GM18511 (cell line): ENCODE measurements around the gene KCNQ5.
A peak's percentile ranks its signal among the peaks of the same experiment; 100 is the strongest.
"Not testable (repeated sequence)": the region's sequence is repeated elsewhere in the genome, so short reads cannot be mapped to it uniquely, and the experiment has no call there.

ENCODE experiments used
- ATAC-seq: cut with Tn5 transposase; IDR thresholded peaks from one replicate; pipeline ENCODE4 v1.9.1; 2021; ENCODE audit warnings: mild to moderate bottlenecking, moderate library complexity; ENCODE audit not compliant: unreplicated experiment

Gene KCNQ5

GRCh38 chr6:72621291-72622093, at the start of gene KCNQ5:
TSS of gene KCNQ5 (plus strand) at chr6:72622064.
- ATAC-seq, result peak; percentile 10

- peak; percentile 90 for ATAC-seq
Observed at GRCh38 chr6:72579865-72580264, 42.0 kb upstream of the KCNQ5 start.

DNA sequence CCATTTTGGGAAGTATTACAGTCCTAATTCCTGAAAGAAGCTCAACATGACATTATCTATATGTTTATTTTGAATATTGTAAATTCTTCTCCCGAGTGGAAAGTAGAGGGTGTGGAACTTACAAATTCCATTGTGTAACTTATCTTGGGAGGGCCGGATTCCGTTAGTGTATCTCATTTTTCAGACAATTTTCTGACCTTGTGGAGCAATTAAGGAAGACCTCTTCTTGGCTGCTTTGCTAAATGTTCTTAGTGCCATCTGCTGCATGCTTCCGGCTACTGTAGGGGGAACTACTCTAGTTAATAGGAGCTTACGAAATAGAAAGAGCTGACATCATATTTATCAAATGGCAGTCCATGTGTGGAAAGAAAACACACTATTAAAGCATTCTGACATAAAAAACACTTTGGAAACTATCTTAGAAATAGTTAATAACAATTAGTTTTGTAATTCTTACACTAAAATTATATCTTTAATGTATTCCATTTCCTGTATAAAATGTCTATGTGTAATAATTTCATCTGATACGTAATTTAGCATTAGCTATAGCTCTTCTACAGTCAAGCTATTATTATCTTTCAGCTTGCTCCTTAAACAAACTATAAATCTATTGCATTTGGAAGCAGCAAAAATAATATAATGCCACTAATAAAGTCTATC, 41.5 kb upstream of the KCNQ5 start:
- ATAC-seq, result peak; percentile 91

DNA sequence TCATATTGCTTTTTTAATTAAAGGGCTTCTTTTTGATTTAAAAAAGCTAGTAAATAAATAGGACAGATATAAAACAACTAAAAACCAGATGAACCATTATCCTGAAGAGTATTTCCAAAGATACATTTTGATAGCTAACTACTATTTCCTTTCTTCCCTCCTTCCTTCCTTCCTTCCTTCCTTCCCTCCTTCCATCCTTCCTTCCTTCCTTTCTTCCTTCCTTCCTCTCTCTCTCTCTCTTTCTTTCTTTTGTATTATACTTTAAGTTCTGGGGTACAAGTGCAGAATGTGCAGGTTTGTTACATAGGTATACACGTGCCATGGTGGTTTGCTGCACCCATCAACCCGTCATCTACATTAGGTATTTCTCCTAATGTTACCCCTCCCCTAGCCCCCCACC, 40.9 kb upstream of the KCNQ5 start:
- ATAC-seq, result not testable (repeated sequence)

GRCh38 chr6:72588155-72588554, 33.7 kb upstream of the KCNQ5 start:
- ATAC-seq, result no peak

- ATAC-seq, result no peak
Observed at GRCh38 chr6:72589096-72589495, 32.8 kb upstream of the KCNQ5 start.

DNA sequence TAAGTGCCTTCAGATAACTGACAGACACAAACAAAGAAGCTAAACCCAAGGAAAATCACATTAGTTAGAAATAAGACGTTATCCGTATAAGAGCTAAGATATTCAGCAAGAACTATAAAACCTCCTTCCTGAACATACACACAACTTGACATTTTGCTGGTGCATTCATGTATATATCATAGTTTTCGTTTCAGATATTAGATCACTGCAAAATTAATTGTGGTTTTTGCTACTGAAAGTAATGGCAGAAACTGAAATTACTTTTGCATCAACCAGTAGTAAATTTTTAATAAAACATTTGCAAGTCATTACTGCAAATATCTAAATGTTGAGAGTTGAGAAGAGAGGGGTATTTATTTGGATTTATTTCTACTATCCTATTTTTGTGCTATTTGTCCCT, 26.1 kb upstream of the KCNQ5 start:
- ATAC-seq, result peak; percentile 96

DNA sequence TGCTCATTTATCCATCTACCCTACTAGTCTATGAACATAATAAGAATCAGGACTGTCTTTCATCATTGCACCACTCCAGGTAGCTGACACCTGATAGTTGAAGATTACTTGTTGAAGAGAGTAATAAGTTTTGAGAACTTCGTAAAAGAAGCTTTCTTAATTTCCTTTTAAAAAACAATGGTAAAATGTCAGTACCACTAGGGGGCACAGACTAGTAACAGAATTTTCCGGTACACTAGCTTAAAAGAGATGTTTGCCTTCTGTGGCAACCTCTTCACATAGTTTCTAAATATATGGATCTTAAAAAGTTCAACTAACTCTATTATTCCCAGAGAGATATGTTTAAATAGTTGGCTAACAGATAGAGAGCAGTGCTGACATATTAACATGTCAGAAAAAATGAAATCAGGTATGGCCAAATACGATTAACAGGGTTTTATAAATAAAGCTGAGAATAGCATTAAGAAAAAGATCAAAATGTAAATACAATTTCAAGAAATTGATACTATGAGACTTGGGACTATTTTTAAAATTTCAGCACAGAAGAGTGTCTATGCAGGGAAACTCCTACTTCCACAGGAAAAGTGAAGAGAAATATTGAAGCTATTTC, 5.4 kb upstream of the KCNQ5 start:
- ATAC-seq, result no peak

DNA sequence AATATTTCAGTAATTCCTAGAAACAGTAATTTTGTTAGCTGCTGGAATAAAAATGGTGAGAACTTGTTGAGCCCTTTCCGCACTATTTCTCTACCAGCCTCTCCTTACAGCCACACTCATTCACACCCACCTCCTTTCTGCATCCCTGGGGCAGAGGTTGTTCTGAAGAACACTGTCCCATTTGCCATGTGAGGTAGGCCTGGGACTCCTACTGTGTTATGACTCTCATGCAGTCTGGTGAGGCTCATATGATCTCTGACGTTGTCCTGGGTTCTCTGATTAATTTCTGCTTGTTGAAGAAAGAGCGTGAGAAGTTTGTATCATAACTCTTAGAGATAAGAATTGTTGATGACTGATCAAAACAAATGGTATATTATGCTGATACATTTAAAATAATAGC, 4.1 kb upstream of the KCNQ5 start:
- no peak for ATAC-seq

- peak; percentile 63 for ATAC-seq
Observed at GRCh38 chr6:72619883-72620696, 1.8 kb upstream of the KCNQ5 start.

DNA sequence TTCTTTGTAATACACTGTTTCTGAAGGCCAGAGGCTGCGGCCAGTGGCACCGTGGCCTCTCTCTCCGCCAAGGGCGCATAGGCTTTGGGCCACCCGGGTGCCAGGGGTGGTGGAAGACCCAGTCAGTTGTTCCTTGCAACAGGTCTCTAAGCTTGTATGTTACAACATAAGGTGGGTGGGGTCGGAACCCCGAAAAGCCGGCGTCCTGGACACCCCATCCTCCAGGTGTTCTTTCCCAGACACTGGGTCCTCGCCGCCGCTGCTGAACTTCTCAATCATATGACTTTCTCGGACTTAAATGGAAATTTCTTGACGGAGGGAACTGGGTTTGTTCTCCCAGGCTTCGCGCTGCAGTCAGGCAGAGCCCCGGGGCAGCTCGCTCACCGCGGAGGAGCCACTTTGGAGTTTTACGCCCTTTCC, 983 bp upstream of the KCNQ5 start:
- ATAC-seq, result no peak

DNA sequence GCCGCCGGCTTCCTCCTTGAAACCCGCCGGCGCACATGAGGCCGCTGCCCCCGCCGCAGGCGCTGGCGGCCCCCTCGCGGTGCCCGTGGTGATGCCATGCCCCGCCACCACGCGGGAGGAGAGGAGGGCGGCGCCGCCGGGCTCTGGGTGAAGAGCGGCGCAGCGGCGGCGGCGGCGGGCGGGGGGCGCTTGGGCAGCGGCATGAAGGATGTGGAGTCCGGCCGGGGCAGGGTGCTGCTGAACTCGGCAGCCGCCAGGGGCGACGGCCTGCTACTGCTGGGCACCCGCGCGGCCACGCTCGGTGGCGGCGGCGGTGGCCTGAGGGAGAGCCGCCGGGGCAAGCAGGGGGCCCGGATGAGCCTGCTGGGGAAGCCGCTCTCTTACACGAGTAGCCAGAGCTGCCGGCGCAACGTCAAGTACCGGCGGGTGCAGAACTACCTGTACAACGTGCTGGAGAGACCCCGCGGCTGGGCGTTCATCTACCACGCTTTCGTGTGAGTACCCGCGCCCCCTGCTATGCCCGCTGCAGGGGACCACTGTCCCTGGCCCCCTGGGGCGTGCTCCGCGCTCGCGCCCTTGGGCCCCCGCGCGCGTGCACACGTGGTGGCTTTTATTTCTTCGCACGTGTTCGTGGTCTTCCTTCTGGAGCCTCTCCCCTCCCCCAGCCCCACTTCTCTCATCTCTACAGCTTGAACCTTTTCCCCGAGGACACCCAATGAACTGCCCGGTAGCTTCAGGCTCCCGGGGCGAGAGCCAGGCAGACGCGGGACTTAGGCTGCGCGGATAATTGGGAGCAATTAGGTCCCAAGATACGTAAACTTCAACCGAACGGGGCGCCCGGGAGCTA, 453 bp downstream of the KCNQ5 start:
- peak; percentile 26 for ATAC-seq

DNA sequence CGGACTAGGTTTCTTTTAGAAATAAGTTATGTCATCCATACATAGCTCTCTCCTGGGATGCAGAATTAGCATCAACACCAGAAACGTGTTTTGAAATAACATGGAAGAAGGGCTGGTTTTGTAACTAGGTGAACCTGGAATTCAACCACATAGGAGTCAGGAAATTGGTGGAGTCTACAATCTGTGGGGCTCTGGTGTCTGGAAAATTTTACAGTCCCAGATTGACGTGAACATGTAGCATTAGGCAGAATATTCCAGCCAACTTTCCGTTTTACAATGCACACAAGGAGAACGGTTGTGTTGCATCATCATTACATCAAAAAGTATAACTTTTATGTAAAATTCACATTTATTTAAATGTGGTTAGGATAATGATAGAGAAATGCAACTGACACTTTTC, 1.9 kb downstream of the KCNQ5 start:
- ATAC-seq, result no peak

DNA sequence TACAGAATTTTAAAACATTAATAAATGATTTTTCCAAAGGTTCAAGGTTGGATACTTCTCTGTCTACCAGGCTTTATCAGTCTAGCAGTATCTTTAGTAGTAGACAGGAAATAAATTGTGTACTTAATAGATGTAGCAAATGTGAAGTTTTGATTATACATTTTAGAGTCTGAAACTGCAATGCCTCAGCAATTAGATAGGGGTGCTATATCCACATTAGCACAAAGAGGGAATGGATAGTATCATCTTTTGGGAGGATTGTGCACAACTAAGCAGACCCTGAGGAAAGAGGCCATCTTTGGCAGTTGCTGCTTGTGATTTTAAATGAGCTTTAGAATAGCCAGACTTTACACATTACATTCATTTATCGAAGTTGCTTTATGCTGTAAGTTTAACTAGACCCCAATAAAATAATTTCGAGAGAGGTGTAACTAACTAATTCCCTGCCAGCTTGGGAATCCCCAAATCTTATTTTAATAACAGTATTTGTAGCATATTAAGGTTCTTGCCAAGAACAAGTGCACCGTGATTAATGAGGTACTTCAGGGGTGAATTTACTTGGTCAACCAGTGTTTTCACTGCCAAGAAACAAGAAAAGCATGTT, 2.8 kb downstream of the KCNQ5 start:
- ATAC-seq, result no peak

DNA sequence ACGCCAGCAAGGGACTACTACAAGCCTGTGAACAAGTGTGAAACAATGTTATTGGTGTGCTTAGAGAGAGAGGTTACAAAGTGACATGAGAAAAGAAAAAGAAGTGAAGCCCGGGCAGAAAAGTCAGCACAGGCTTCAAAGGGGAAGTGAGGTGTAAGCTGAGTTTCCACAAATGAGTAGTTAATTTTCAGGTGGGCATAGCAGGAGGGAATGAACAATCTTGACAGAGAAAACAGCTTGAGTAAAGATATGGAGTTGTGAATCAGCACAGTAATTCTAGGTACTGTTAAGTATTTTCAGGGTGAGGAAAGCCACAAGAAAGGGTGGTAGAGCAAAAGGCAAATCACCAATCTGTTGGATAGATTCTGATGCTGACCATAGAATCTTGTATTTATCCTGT, 4.3 kb downstream of the KCNQ5 start:
- peak; percentile 43 for ATAC-seq

DNA sequence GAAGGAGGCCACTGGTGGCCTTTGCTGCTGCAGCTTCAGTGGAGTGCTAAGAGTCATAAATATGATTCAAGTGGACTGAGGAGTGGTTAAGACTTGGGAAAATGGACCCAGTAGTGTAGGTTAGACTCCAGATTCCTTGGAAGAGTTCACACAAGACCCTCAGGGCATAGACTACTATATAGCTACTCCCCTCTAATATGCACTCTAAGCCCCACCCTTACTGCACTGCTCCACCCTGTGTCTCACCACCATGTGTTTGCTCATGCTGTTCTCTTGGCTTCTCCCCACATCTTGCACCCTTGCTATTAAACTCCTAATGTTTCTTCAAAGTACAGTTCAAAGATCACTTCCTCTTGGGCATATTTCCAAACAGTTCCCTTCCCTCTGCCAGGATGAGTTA, 5.7 kb downstream of the KCNQ5 start:
- ATAC-seq, result no peak

- ATAC-seq, result no peak
Observed at GRCh38 chr6:72631480-72631879, 9.6 kb downstream of the KCNQ5 start.

DNA sequence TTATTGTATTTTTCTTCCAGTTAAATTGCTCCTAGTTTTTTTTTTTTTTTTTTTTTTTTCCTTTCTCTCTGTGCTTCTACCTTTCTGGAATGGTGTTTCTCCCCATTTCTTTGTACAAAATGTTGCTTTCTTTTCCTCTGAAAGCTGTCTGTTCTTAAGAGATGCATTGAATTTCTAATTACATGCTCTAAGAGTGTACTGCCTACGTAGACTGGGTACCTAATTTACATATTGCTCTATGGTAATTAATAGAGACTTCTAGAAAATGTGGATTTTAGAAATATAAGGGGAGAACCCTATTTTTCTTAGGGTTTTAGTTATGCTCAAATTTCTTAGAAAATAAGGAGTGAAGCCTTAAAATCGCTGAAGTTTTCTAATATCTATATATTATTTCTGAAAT, 13.8 kb downstream of the KCNQ5 start:
- no peak for ATAC-seq

- ATAC-seq, result peak; percentile 98
Observed at GRCh38 chr6:72636215-72636614, 14.4 kb downstream of the KCNQ5 start.

DNA sequence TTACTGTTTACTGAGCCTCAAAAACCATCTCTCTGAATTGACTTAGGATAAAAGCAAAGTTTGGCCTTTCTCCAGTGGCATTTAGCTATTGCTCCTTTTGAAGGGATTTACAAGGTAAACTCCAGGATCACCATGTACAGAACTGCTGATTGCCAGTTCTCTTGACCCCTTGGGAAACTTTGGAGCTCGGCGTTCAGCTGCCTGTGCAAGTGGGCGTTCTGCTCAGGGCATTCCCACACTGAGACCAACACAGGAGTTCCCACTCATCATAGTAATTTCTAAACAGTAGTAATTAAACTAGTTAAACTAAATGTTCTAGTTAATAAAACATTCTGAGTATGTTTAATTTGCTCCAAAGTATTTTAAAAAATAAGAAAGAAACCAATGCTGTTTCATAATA, 14.9 kb downstream of the KCNQ5 start:
- ATAC-seq, result no peak
